Astrocyte (in vitro differentiated cells and primary cell): ENCODE data around the gene GRIA1. TPM values are rescaled to one million over a fixed set of nuclear protein-coding genes. Genes with fewer than 3 reads are reported as not detected.

Experiments used
- DNase-seq: peaks from one replicate; pipeline ENCODE4 v3.0.0-alpha.2; 2010; ENCODE audit warnings: low read depth
- FAIRE-seq: peaks from 2 replicates; lab custom pipeline; 2011; peaks lifted over from hg19 to GRCh38; lab: Jason Lieb, UNC
- H2AFZ ChIP-seq: 2 replicates; pipeline ENCODE4 v1.6.0; 2012; ENCODE audit warnings: low read depth, low read length, inconsistent platforms
- H3K27ac ChIP-seq: 2 replicates; pipeline ENCODE4 v1.5.1; 2011; ENCODE audit warnings: low read depth, low read length, inconsistent platforms
- H3K27me3 ChIP-seq: 2 replicates; pipeline ENCODE4 v1.6.0; 2011; ENCODE audit warnings: low read length, inconsistent platforms; ENCODE audit not compliant: insufficient read depth
- H3K36me3 ChIP-seq: 2 replicates; pipeline ENCODE4 v1.5.1; 2011; ENCODE audit warnings: low read length, inconsistent platforms; ENCODE audit not compliant: insufficient read depth
- H3K4me1 ChIP-seq: 2 replicates; pipeline ENCODE4 v1.5.1; 2011; ENCODE audit warnings: low read length, inconsistent platforms; ENCODE audit not compliant: insufficient read depth
- H3K4me2 ChIP-seq: 2 replicates; pipeline ENCODE4 v1.6.0; 2012; ENCODE audit warnings: low read length, inconsistent platforms
- H3K4me3 ChIP-seq: 2 replicates; pipeline ENCODE4 v1.5.1; 2011; ENCODE audit warnings: low read depth, mild to moderate bottlenecking, low read length, inconsistent platforms; ENCODE audit not compliant: insufficient read depth
- H3K79me2 ChIP-seq: 2 replicates; pipeline ENCODE4 v1.6.0; 2012; ENCODE audit warnings: mild to moderate bottlenecking, low read length, inconsistent platforms; ENCODE audit not compliant: insufficient read depth
- H3K9ac ChIP-seq: 2 replicates; pipeline ENCODE4 v1.6.0; 2012; ENCODE audit warnings: mild to moderate bottlenecking, low read length, inconsistent platforms
- H3K9me3 ChIP-seq: 2 replicates; pipeline ENCODE4 v1.5.1; 2012; ENCODE audit warnings: low read depth, mild to moderate bottlenecking, low read length, inconsistent platforms; ENCODE audit not compliant: insufficient read depth
- H4K20me1 ChIP-seq: 2 replicates; pipeline ENCODE4 v1.6.0; 2012; ENCODE audit warnings: low read length, inconsistent platforms; ENCODE audit not compliant: insufficient read depth
- H3K27ac Mint-ChIP-seq: one replicate; pipeline ENCODE4 v1.8.0; 2021; ENCODE audit warnings: mild to moderate bottlenecking, mixed read lengths; ENCODE audit not compliant: unreplicated experiment
- H3K27me3 Mint-ChIP-seq: one replicate; pipeline ENCODE4 v1.8.0; 2021; ENCODE audit warnings: low read depth, mixed read lengths; ENCODE audit not compliant: unreplicated experiment
- H3K36me3 Mint-ChIP-seq: one replicate; pipeline ENCODE4 v1.8.0; 2021; ENCODE audit warnings: low read depth, mixed read lengths; ENCODE audit not compliant: unreplicated experiment
- H3K4me1 Mint-ChIP-seq: one replicate; pipeline ENCODE4 v1.8.0; 2021; ENCODE audit warnings: low read depth, mixed read lengths; ENCODE audit not compliant: unreplicated experiment
- H3K4me3 Mint-ChIP-seq: one replicate; pipeline ENCODE4 v1.8.0; 2021; ENCODE audit warnings: mild to moderate bottlenecking, moderate library complexity, mixed read lengths; ENCODE audit not compliant: unreplicated experiment
- H3K9me3 Mint-ChIP-seq: one replicate; pipeline ENCODE4 v1.8.0; 2021; ENCODE audit warnings: mild to moderate bottlenecking, mixed read lengths; ENCODE audit not compliant: unreplicated experiment
- CTCF ChIP-seq: IDR thresholded peaks from 2 replicates; pipeline ENCODE4 v1.5.1; 2011; ENCODE audit warnings: low read depth, mild to moderate bottlenecking, inconsistent platforms, low read length, moderate library complexity; ENCODE audit not compliant: insufficient read depth
- EZH2 ChIP-seq: IDR thresholded peaks from 2 replicates; pipeline ENCODE4 v1.6.1; 2012; ENCODE audit warnings: mild to moderate bottlenecking, low read length, inconsistent platforms; ENCODE audit not compliant: insufficient read depth
- total RNA-seq: library from RNA; stranded (reverse); gene quantifications from 2 replicates; pipeline ENCODE4 v1.2.1, GENCODE V29; 2021

GRIA1 gene
- total RNA-seq, 1 donor from 2014 or later = 5.4 TPM

GRCh38 chr5:153508700-153509099 is 18.2 kb downstream of the GRIA1 start:
- TF ChIP-seq CTCF (no peak), EZH2 (no peak)
- no peak for FAIRE-seq
- H3K4me3 Mint-ChIP-seq = no peak overlapping the region
- H3K4me1 ChIP-seq = no peaks in the 10 kb centered on the region
- no peak overlapping the region for H3K4me3 ChIP-seq
- peaks cover 11% of the 10 kb centered on the region for H3K4me1 Mint-ChIP-seq
- no peak overlapping the region for H3K9ac ChIP-seq
- no peak overlapping the region for H3K27ac ChIP-seq
- H3K27me3 Mint-ChIP-seq = no peaks in the 10 kb centered on the region
- H3K9me3 ChIP-seq = no peaks in the 10 kb centered on the region
- no peak for DNase-seq
- H4K20me1 ChIP-seq = no peaks in the 10 kb centered on the region
- no peak overlapping the region for H3K27ac Mint-ChIP-seq
- no peaks in the 10 kb centered on the region for H3K79me2 ChIP-seq
- H3K27me3 ChIP-seq = no peaks in the 10 kb centered on the region
- peaks cover 4% of the 10 kb centered on the region for H3K9me3 Mint-ChIP-seq
- H3K4me2 ChIP-seq = no peak overlapping the region
- H3K36me3 ChIP-seq = no peaks in the 10 kb centered on the region
- no peak overlapping the region for H2AFZ ChIP-seq
- peaks cover 1% of the 10 kb centered on the region for H3K36me3 Mint-ChIP-seq

- Histone ChIP-seq H3K36me3 (no peaks in the 10 kb centered on the region), H3K4me1 (no peaks in the 10 kb centered on the region), H3K27me3 (no peaks in the 10 kb centered on the region), H2AFZ (no peak overlapping the region), H3K4me2 (no peak overlapping the region), H3K79me2 (no peaks in the 10 kb centered on the region), H3K9ac (no peak overlapping the region), H3K27ac (no peak overlapping the region), H3K9me3 (no peaks in the 10 kb centered on the region), H3K4me3 (no peak overlapping the region), H4K20me1 (no peaks in the 10 kb centered on the region)
- Mint-ChIP-seq H3K4me3 (no peak overlapping the region), H3K27ac (no peak overlapping the region), H3K4me1 (peaks cover 6% of the 10 kb centered on the region), H3K36me3 (peaks cover 1% of the 10 kb centered on the region), H3K9me3 (peaks cover 3% of the 10 kb centered on the region), H3K27me3 (no peaks in the 10 kb centered on the region)
- TF ChIP-seq EZH2 (no peak), CTCF (no peak)
- FAIRE-seq = no peak
- no peak for DNase-seq
Observed at GRCh38 chr5:153511622-153512021, 21.2 kb downstream of the GRIA1 start.

- no peak overlapping the region for H3K27ac ChIP-seq
- no peak for TF ChIP-seq CTCF
- no peak for TF ChIP-seq EZH2
- DNase-seq (peak; percentile 65), FAIRE-seq (no peak)
- H3K79me2 ChIP-seq = no peaks in the 10 kb centered on the region
- no peak overlapping the region for H3K9ac ChIP-seq
- H3K27me3 Mint-ChIP-seq = no peaks in the 10 kb centered on the region
- H3K4me2 ChIP-seq = no peak overlapping the region
- no peaks in the 10 kb centered on the region for H4K20me1 ChIP-seq
- H3K4me1 Mint-ChIP-seq = peaks cover 6% of the 10 kb centered on the region
- H3K9me3 Mint-ChIP-seq = no peaks in the 10 kb centered on the region
- H2AFZ ChIP-seq = no peak overlapping the region
- peak overlapping the region; percentile 35 for H3K27ac Mint-ChIP-seq
- no peaks in the 10 kb centered on the region for H3K27me3 ChIP-seq
- no peaks in the 10 kb centered on the region for H3K36me3 Mint-ChIP-seq
- H3K4me1 ChIP-seq = no peaks in the 10 kb centered on the region
- H3K4me3 Mint-ChIP-seq = no peak overlapping the region
- H3K36me3 ChIP-seq = no peaks in the 10 kb centered on the region
- no peak overlapping the region for H3K4me3 ChIP-seq
- H3K9me3 ChIP-seq = no peaks in the 10 kb centered on the region
Observed at GRCh38 chr5:153513156-153513555, 22.7 kb downstream of the GRIA1 start.
